ENCODE data around the gene ARID4A. TPM values are rescaled to one million over a fixed set of nuclear protein-coding genes. Genes with fewer than 3 reads are reported as not detected.
"Not testable (repeated sequence)": the region's sequence is repeated elsewhere in the genome, so short reads cannot be mapped to it uniquely, and the experiment has no call there.

ARID4A gene, protein sequence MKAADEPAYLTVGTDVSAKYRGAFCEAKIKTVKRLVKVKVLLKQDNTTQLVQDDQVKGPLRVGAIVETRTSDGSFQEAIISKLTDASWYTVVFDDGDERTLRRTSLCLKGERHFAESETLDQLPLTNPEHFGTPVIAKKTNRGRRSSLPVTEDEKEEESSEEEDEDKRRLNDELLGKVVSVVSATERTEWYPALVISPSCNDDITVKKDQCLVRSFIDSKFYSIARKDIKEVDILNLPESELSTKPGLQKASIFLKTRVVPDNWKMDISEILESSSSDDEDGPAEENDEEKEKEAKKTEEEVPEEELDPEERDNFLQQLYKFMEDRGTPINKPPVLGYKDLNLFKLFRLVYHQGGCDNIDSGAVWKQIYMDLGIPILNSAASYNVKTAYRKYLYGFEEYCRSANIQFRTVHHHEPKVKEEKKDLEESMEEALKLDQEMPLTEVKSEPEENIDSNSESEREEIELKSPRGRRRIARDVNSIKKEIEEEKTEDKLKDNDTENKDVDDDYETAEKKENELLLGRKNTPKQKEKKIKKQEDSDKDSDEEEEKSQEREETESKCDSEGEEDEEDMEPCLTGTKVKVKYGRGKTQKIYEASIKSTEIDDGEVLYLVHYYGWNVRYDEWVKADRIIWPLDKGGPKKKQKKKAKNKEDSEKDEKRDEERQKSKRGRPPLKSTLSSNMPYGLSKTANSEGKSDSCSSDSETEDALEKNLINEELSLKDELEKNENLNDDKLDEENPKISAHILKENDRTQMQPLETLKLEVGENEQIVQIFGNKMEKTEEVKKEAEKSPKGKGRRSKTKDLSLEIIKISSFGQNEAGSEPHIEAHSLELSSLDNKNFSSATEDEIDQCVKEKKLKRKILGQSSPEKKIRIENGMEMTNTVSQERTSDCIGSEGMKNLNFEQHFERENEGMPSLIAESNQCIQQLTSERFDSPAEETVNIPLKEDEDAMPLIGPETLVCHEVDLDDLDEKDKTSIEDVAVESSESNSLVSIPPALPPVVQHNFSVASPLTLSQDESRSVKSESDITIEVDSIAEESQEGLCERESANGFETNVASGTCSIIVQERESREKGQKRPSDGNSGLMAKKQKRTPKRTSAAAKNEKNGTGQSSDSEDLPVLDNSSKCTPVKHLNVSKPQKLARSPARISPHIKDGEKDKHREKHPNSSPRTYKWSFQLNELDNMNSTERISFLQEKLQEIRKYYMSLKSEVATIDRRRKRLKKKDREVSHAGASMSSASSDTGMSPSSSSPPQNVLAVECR
- 6.0 TPM for polyA plus RNA-seq (2013, experiment 1 of 2; ENCODE audit: insufficient read length)
- 9.3 TPM for polyA plus RNA-seq (2013, experiment 2 of 2; ENCODE audit: insufficient read length)

DNA sequence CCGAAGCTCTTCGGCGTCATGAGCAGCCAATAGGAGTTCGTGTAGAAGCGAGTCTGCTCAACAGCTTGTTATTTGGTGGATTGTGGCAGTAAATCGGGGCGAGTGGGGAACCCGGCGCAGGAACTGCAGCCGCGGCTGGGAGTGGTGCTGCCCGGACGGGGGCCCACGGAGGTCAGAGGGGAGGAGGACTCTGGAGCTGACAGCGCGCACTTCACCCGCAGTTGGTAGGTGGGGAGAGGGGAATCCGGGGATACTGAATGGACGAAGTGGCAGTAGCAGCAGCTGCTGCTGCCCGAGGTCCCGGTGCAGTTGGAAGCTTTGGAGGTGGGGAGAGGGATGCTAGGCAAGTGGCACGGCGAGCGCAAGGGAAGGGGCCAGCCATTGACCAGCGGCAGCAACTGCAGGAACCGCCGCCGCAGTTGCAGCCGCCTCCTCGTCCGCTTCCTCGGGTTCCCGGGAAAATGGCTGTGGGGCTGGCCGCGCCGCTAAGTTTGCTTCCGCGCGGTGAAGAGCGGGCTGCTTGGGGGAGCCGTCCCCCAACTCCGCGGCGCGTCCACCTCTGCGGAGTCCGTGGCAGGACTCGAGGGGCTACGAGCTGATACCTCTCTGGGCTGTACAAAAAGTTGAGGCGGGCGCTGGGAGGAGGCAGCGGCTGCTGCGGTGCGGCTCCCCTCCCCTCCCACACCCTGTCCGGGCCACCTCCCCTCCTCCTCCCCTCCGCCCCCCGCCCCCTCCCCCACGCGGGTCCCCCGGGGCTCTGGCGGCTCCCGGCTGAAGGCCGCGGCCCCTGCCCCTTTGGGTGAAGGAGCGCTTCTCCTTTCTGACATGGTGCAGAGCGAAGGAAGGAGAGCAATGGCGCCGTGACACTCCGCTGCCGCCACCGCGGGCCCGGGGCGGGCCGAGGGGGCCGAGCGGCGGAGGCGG is at the start of gene ARID4A:
Gene ARID4A (plus strand): TSS at position 79 of the 924 bp plus-strand sequence. CDS start 1,300 bp downstream, outside the sequence.
- no peak for DNase-seq

DNA sequence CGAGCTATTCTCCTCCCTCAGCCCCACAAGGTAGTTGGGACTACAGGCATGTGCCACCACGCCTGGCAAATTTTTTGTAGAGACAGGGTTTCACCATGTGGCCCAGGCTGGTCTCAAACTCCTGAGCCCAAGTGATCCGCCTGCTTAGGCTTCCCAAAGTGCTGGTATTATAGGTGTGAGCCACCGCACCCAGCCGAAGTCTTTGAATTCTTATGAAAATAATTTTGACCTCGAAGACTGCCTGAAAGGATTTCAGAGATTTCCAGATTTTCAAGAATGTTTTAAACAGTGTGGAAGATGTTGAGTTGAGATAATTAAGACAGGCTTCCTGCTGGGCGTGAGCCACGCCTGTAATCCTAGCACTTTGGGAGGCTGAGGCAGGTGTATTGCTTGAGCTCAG is 48.7 kb upstream of the ARID4A start:
- no peak for DNase-seq

DNA sequence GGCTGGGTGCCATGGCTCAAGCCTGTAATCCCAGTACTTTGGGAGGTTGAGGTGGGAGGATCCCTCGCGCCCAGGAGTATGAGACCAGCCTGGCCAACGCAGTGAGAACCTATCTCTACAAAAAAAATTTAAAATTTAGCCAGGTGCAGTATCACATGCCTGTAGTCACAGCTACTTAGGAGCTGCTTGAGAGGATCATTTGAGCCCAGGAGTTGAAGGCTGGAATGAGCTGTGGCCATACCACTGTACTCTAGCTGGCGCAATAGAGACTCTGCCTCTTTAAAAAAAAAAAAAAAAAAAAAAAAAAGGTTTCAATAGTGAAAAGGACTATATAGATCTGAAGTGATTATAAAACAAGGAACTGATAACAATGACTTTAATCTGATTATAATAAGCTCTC is 40.2 kb upstream of the ARID4A start:
- no peak for DNase-seq

DNA sequence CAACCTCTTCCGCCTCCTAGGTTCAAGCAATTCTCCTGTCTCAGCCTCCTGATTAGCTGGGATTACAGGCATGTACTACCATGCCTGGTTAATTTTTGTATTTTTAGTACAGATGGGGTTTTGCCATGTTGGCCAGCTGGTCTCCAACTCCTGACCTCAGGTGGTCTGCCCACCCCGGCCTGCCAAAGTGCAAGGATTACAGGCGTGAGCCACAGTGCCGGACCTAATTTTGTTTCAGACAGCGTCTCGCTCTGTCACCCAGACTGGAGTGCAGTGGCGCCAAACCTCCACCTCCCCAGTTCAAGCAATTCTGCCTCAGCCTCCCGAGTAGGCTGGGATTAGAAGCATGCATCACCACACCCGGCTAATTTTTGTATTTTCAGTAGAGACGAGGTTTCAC is 36.4 kb upstream of the ARID4A start:
- not testable (repeated sequence) for DNase-seq

DNA sequence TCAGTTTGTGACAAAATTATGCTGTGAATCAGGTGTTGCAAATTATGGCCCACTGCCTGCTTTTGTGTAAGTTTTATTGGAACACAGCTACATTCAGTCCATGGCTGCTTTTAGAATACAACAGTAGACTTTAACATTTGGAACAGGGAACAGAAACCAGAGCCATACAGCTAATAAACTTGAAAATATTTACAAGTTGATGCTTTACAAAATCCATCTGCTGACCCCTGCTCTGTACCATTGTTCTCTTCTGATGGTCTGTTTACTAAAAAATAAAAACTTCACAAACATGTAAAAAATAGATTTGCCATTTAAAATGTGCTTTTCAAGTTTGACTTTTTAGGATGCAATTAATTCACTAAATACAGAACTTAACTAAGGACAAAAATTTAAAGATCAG is 33.0 kb upstream of the ARID4A start:
- no peak for DNase-seq

DNA sequence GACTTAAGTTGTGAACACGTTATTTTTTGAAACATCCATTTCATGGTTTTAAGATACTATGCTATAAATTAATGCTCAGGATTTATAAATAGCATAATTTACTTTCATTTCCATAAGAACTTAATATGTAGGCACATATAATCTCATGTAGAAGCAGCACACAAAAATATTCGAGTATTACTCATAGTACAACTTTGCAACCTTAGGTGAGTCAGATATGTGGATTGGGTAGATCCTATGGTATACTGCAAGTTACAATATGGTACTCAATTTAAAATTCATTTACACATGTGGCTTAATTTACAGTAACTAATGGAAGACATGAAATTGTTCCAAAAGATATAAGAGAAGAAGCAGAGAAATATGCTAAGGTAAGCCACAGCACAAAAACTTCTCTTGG is 27.7 kb upstream of the ARID4A start:
- DNase-seq = no peak

DNA sequence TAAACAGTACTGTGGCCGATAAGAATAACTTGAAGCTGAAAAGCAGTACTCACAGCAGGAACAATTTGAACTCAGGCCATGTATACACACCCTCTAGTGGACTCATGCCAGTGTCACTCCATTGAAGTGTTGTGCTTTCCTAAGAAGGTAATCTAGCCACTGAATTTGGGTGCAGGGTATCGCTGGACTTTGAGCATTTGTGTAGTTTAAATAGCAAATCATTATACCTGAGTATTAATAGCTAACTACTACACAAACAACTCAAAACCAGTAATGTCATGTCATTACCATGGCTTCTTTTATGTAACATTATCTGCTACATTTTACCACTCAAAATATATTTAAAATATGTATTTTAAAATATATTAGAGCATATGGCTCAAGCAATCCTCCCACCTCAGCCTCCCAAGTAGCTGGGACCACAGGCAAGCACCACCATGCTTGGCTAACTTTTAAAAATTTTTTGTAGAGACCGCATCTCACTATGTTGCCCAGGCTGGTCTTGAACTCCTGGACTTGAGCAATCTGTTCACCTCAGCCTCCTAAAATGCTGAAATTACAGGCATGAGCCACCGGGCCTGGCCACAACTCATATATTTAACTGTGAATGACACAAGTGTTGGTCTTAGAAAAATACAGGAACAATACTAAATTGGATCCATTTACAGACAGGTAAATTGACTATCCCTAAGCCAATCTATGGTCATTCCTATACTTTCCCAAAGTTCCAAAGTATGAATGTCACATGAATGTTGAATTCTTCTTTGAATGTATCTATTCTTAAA is 25.6 kb upstream of the ARID4A start:
- peak; percentile 20 for DNase-seq

DNA sequence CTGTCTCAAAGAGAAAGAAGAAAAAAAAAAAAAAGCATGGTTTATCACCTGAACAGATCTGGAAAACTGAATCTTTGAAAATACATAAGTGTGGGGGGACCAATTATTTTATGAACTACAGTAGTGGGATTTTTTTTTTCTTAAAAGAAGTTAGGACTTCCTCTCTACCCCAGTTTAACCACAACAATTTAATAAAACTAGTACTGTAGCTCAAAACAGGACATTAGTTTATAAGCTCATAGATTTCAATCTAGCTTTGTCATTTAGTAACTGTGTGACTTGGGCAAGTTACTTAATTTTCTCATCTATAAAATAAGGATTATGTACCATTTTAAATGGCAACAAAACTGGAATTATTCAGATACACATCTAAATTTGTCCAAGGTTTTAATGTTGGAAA is 23.5 kb upstream of the ARID4A start:
- DNase-seq = no peak

DNA sequence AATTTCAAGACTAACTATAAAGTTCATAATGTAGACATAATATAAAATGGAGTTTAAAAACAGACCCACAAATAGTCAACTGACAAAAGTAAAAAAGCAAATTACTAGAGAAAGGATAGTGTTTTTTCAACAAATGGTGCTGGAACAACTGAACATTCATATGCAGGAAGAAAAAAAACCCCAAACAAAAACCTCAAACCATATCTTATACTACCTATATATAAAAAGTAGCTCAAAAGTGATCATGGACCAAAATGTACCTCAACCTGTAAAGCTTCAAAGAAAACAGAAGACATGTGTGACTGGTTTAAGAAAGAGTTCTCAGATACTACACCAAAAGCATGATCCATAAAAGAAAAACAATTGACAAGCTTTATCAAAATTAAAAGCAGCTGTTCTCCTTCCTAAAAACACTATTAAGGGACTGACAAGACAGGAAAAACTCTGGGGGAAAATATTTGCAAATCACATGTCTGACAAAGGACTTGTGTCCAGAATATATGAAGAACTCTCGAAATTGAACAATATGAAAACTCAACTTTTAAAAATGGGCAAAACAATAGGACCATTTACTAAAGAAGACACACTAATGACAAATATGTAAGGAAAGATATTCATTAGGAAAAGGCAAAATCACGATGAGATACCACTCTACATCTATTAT is 22.7 kb upstream of the ARID4A start:
- no peak for DNase-seq

DNA sequence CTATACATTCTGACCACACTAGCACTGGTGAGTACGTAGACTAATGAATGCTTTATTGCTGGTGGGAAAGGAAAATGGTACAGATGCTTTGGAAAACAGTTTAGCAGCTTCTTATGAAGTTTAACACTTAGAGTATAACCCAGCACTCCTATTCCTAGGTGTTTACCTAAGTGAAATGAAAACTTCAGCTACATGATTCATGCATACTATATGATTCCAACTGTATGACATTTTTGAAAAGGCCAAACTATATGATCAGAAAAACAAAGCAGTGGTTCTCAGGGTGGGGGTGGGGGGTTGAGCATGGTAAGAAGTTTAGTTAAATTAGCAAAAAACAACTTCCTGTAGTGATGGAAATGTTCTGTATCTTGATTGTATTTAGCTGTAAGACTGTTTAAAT is 22.1 kb upstream of the ARID4A start:
- no peak for DNase-seq

DNA sequence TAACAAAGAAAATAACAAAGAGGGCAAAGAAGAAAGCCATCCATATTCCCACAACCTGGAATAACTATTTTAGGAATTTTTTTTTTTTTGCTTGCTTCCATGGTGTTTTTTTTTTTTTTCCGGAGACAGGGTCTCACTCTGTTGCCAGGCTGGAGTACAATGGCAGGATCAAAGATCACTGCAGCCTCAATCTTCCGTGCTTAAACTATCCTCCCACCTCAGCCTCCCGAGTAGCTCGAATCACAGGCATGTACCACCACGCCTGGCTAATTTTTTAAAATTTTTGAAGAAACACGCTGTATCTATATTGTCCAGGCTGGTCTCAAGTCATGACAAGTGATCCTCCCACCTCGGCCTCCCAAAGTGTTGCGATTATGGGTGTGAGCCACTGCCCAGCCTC is 20.2 kb upstream of the ARID4A start:
- DNase-seq = no peak

DNA sequence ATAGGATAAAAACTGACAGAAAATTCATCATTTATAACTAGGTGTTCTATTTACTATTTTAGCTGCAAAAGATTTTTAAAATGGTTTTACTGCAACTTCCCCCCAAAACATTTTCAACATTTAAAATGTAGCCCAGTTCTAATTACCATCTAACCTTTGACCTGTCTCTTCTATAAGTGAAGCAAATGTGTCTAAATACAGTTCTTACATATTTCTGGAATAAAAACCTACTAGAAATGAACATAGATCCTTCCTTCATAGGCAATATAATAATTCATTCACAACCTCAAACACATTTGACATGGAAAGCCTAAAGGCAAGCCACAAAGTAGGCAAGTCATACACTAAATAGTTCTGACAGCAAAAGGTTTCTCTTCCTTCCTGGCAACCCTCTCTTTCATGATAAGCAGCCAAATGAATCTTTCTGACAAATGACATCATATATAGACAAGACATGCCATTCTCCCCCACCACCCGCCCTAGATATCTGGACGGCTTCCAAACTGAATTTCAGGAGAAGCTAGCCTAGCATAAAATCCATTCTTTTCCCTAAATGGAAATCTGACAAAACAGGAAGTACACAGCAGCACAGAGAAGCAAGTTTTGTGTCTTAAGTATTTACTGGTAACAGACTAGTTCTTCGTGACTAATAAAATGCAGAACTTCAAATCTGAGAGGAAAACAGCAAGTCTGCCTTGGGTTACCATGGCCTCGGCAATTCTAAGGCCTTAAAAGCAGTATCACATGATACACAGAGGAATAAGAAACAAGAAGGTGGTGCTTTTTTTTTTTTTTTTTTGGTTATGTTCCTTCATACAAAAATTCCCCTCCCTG is 17.2 kb upstream of the ARID4A start:
- DNase-seq = peak; percentile 97

DNA sequence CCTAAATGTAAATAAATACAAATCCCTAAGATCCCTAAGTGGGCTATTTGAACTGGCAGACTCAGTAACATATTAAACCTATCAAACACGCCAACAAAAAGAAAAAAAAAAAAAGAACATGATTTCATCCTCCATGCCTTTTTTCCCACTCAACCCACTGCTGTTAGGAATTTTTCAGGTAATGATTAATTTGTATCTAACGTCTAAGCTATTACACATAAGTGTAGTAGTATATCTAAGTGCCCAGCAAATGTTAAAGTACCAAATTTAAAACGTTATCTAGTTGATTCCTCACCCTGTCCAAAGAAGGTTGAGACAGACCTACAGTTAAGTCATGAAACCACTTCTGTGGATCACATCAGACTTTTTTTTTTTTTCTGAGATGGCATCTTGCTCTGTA is 16.4 kb upstream of the ARID4A start:
- DNase-seq = no peak

DNA sequence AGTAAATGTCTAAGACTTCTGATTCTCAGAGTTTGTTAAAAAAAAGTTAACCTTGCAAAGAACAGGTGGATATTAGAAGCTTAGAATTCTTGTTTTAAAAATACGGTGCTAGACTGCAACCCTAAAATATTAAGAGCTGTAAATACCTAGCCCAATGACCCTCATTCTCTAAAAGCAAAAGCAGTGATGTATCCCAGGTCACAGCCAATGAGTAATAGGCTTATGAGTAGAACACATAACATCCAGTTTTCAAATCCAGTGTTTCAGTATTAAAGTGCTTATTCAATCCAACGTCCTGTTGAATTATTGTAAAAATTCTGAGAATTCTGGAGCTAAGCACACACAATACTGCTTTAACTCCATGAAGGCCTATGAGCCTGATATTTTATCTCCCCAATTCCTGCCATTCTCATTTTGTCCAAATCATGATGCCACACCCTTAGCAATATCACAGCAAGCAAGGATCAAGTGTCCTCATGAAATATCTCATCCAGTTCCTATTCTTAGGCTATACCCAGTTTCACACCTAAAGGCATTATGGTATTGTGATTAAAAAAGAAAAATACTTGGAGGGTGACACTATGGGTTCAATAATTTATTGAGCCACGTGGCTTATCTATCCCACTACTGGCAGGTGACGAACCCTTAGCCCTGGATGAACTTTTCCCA is 15.3 kb upstream of the ARID4A start:
- DNase-seq = no peak

DNA sequence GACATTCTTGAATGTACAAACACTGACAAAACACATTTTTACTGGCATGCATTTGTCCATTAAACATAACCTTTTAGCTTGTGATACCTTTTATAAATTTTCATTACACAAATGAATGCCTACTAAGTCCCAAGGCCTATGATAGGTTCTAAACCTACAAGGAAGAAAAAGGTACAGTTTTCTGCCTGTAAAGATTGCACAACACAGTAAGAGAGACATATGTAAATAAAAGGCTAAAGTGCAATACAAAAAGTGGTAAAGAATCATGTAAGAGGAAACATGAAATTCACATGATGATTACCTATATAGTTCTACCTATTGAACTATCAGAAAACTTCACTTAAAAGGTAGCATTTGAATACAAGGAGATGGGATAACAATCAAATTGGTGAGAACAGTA is 14.6 kb upstream of the ARID4A start:
- DNase-seq = no peak

DNA sequence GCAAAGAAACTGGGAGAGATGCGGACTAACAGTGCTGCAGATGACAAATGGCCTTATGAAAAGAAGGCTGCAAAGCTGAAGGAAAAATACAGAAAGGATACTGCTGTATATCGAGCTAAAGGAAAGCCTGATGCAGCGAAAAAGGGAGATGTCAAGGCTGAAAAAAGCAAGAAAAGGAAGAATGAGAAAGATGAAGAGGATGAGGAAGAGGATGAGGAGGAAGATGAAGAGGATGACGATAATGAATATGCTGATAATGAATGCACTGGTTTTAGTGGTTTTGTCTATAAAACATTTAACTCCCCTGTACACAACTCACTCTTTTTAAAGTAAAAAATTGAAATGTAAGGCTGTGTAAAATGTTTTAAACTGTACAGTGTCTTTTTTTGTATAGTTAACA is 13.2 kb upstream of the ARID4A start:
- DNase-seq = no peak

DNA sequence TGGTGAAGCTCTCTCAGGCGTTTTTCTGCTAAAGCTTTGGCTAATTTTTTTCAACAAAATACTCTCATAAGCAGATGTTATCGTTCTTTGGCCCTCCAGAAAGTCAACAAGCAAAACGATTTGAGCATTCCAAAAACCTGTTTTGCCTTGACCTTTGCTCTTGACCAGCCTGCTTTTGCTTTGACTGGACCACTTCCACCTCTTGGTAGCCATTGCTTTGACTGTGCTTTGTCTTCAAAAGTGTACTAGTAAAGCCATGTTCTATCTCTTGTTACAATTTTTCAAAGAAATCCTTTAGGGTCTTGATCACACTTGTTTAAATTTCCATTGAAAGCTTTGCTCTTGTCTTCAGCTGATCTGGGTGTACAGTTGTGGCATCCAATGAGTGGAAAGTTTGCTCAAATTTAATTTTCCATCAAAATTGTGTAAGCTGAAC is 10.7 kb upstream of the ARID4A start:
- no peak for DNase-seq

DNA sequence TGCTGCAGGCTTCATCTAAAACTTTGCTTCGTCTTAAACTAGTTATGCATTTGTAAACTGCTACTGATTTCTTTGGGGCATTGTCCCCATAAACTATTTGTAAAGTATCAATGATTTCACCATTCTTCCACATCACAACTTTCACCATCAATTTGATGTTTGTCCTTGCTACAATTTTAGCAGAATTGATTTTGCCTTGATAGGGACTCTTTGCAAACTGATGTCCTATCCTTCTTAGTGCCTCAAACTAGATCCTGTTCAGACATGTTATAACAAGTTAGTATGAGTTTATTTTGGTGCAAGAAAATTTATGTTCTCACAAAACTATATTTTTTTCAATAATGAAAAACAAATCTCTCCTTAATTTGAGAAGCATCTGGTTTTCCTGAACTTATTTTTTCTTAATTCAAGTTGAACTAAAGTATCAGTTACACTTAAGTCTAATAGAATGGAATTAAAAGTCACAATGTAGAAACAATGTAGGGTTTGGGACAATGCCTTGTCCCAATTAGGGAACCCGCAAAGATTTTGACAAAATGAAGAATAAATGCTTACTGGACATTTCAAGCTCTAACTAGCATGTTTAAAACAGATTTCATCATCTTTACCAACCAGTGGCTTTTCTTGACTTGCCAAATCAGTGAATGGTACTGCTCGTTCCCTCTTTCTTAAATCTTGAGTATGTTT is 10.1 kb upstream of the ARID4A start:
- DNase-seq = no peak

All from fibroblast of skin of scalp (primary cell).